ENCODE data around the gene PGAM5. TPM values are rescaled to one million over a fixed set of nuclear protein-coding genes. Genes with fewer than 3 reads are reported as not detected.

Gene PGAM5
- total and polyA plus RNA-seq, 9 of the 15 experiments (the other 6 are each of a cell fraction or from before 2014, with no cell fraction given), result 7.4 to 121 (median 69.5) TPM

- Histone ChIP-seq H3K27me3 (ENCODE audit: control insufficient read depth in 2 of 2, insufficient read depth in 2 of 2, low read length in 2 of 2) (no peaks in the 10 kb centered on the region), H3K27ac (ENCODE audit: extremely low read depth, low read depth, low read length) (no peak overlapping the region), H2AFZ (ENCODE audit: low read depth, low read length) (no peak overlapping the region), H3K4me2 (ENCODE audit: insufficient read depth, low read length) (no peak overlapping the region), H3K36me3 (ENCODE audit: control insufficient read depth, insufficient read depth, low read length) (peaks cover 89% of the 10 kb centered on the region), H3K4me1 (replicated peaks in 1 of 2; ENCODE audit: control insufficient read depth in 2 of 2, insufficient read depth in 2 of 2, low read length in 2 of 2) (no peaks in the 10 kb centered on the region), H4K20me1 (replicated peaks; ENCODE audit: control insufficient read depth, insufficient read depth, low read length) (peaks cover 4% of the 10 kb centered on the region; the same call in 1 of the 2 replicates), H3K9ac (ENCODE audit: insufficient read depth in 1 of 2, low read depth in 2 of 2, low read length in 2 of 2) (no peak overlapping the region), H3K9me3 (replicated peaks; ENCODE audit: control insufficient read depth, insufficient read depth, low read depth, low read length) (no peaks in the 10 kb centered on the region), H3K9me1 (ENCODE audit: control insufficient read depth, insufficient read depth, low read length) (no peaks in the 10 kb centered on the region), H3K4me3 (no peak overlapping the region), H3K79me2 (ENCODE audit: control insufficient read depth, insufficient read depth, low read length) (peaks cover 22% of the 10 kb centered on the region; the same call in 2 of the 3 replicates)
- FAIRE-seq (no peak), ATAC-seq (no peak), DNase-seq (ENCODE audit: extremely low read depth in 1 of 4, low spot score in 3 of 4) (no peak)
- ChIA-PET CTCF (ENCODE audit: low intra/inter-chr PET ratio) (no interaction called here), POLR2A (no interaction called here)
- in situ Hi-C loops (cut with MboI), result no loop called here
- WGBS (ENCODE audit: insufficient coverage, low coverage, missing lambda C conversion rate), result 98% methylated on average over 18 of the region's 22 CpGs
- intact Hi-C loops (cut with micrococcal nuclease), result no loop called here
- no TSS peak for BruUV-seq (replicated peaks)
- TF ChIP-seq PHF8 (IDR thresholded peaks at IDR 0.05; ENCODE audit: borderline replicate concordance, low read length) (no peak), CBX1 (IDR thresholded peaks at IDR 0.05; ENCODE audit: low read depth) (no peak), C11orf30 (IDR thresholded peaks at IDR 0.05; ENCODE audit: low read depth) (no peak), NCOA2 (IDR thresholded peaks at IDR 0.05; ENCODE audit: partially characterized antibody in 2 of 2) (no peak), IFI16 (CRISPR knock-in tag; IDR thresholded peaks at IDR 0.05) (no peak), FUS (optimal IDR thresholded peaks at IDR 0.05; ENCODE audit: low read depth, low read length) (no peak), ELF1 (tag; IDR thresholded peaks at IDR 0.05) (no peak), PCBP2 (IDR thresholded peaks at IDR 0.05; ENCODE audit: low read depth, low read length, poor library complexity, severe bottlenecking) (no peak), FOXK2 (conservative IDR thresholded peaks at IDR 0.05 in 1 of 2, IDR thresholded peaks at IDR 0.05 in 1 of 2; ENCODE audit: low read depth in 2 of 2) (no peak), ZBTB33 (CRISPR knock-in tag; IDR thresholded peaks at IDR 0.05) (no peak), CTCF (IDR thresholded peaks at IDR 0.05 in 2 of 3, conservative IDR thresholded peaks at IDR 0.05 in 1 of 3; ENCODE audit: insufficient read depth in 2 of 3, low read depth in 1 of 3, low read length in 3 of 3) (no peak), MXI1 (IDR thresholded peaks at IDR 0.05; ENCODE audit: low read depth, low read length) (no peak), MAFK (IDR thresholded peaks at IDR 0.05; ENCODE audit: low read length) (no peak), BRCA1 (IDR thresholded peaks at IDR 0.05) (no peak), BRCA1 (CRISPR knock-in tag; IDR thresholded peaks at IDR 0.05) (no peak), ETS1 (conservative IDR thresholded peaks at IDR 0.05; ENCODE audit: control insufficient read depth, low read depth, low read length) (no peak), ARID3A (IDR thresholded peaks at IDR 0.05; ENCODE audit: borderline replicate concordance, low read depth, low read length) (no peak)
These were observed 37.3 kb downstream of the PGAM5 start for GRCh38 chr12:132747896-132748295.
